Germinal center (tissue), 1 donor: Measurements from ENCODE around the gene BIRC7.

ENCODE experiments used
- DNase-seq: peaks from one replicate; pipeline ENCODE4 v3.0.0; 2012; ENCODE audit warnings: mixed read lengths, low spot score

BIRC7 gene

GRCh38 chr20:63282946-63283345 lies 47.2 kb downstream of the BIRC7 start:
- no peak for DNase-seq

GRCh38 chr20:63283397-63284082 lies 47.8 kb downstream of the BIRC7 start:
- no peak for DNase-seq

GRCh38 chr20:63284083-63284440 lies 48.4 kb downstream of the BIRC7 start:
- no peak for DNase-seq

GRCh38 chr20:63284544-63284949 lies 48.8 kb downstream of the BIRC7 start:
- DNase-seq: no peak

- no peak for DNase-seq
These were observed 49.3 kb downstream of the BIRC7 start for GRCh38 chr20:63284981-63285524.

- DNase-seq: no peak
These were observed 50.2 kb downstream of the BIRC7 start for GRCh38 chr20:63285636-63286615.

- no peak for DNase-seq
These were observed 51.3 kb downstream of the BIRC7 start for GRCh38 chr20:63286781-63287696.

GRCh38 chr20:63287697-63288580 lies 52.2 kb downstream of the BIRC7 start:
- no peak for DNase-seq

- DNase-seq: no peak
These were observed 53.0 kb downstream of the BIRC7 start for GRCh38 chr20:63288581-63289251.

GRCh38 chr20:63289311-63290135 lies 53.8 kb downstream of the BIRC7 start:
- DNase-seq: no peak
